ENCODE measurements around the gene DNER. TPM values are rescaled to one million over a fixed set of nuclear protein-coding genes. Genes with fewer than 3 reads are reported as not detected.

Gene DNER
- total and polyA plus RNA-seq, 2 of the 13 experiments (the other 11 are each of a cell fraction or from before 2014, with no cell fraction given): not detected

DNA sequence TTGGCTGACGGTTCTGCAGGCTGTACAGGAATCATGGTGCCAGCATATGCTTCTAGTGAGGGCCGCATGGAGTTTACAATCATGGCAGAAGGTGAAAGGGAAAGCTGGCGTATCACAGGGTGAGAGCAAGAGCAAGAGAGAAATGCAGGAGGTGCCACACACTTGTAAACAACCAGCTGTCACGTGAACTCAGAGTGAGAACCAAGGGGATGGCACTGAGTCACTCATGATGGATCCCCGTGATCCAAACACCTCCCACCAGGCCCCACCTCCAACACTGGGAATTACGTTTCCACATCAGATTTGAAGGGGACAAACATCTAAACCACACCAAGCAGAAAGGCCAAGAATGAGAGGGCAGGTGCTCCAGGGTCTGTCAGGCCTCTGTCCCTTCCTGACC lies 258.3 kb downstream of the DNER start:
- no TSS peak for BruUV-seq (replicated peaks)

DNA sequence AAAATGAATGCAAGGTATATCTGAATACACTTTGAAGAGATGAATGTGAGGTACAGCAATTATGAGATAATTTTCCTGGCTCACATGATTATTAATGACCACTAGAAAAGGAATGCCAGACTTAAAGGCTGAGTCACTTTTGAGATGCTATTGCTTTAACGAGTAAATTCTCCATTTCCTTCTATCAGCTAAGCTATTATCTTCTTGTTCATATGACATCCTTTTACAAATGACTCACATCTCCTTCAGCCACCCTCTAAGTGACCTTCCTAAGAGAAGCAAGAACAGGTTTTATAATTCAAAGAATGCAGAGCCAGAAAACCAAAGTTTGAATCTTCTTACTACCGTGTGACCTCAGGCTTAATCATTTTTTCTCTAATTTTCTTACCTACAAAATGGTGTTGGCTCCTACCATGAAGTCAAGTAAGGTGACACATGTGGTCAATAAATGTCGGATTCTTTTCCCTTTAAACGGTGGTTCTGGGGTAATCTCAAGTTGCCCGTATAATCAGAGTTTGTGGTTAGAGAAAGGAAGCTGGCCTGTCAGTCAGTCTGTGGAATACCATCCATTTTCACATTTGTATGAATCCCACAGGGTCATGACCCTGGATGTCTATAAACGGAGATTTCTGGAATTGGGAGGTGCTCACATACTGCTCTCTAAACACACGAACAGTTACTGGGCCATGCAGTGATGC lies 259.3 kb downstream of the DNER start:
- FAIRE-seq (no peak), ATAC-seq (no peak), DNase-seq (ENCODE audit: low spot score) (no peak)
- no peaks in the 10 kb centered on the region for H3K9me3 ChIP-seq (ENCODE audit: low read length)
- in situ Hi-C loops (cut with HindIII; ENCODE audit: extremely low pct_ligation_motif_present, low pct_unique_long_range_greater_than_20kb) (no loop called here), intact Hi-C loops (cut with micrococcal nuclease; ENCODE audit: unreplicated experiment) (no loop called here)
- H3K79me2 ChIP-seq (ENCODE audit: insufficient read depth, low read length): no peaks in the 10 kb centered on the region
- POLR2A ChIA-PET: no interaction called here
- no peak overlapping the region for H3K9ac ChIP-seq (ENCODE audit: insufficient read depth, low read depth, low read length)
- no peaks in the 10 kb centered on the region for H3K36me3 ChIP-seq (replicated peaks in 1 of 2; ENCODE audit: control insufficient read depth in 1 of 2, insufficient read depth in 2 of 2, low read length in 2 of 2)
- CTCF ChIA-PET (ENCODE audit: low intra/inter-chr PET ratio, low total read pairs): no interaction called here
- no peaks in the 10 kb centered on the region for H3K27me3 ChIP-seq (ENCODE audit: control insufficient read depth in 1 of 2, insufficient read depth in 2 of 2, low read length in 2 of 2)
- H4K20me1 ChIP-seq (ENCODE audit: insufficient read depth, low read length): no peaks in the 10 kb centered on the region
- no TSS peak for BruUV-seq (replicated peaks)
- H3K4me2 ChIP-seq (ENCODE audit: low read depth, low read length): no peak overlapping the region
- no peak overlapping the region for H3K27ac ChIP-seq (ENCODE audit: extremely low read length, insufficient read depth, low read length)
- H3K4me1 ChIP-seq (ENCODE audit: insufficient read depth, low read length): no peaks in the 10 kb centered on the region
- H2AFZ ChIP-seq (ENCODE audit: low read length): no peak overlapping the region
- no peak overlapping the region for H3K4me3 ChIP-seq (replicated peaks in 1 of 3; ENCODE audit: insufficient read depth in 1 of 3, low read depth in 2 of 3, low read length in 3 of 3)
- WGBS (ENCODE audit: low lambda C conversion rate): 0% methylated on average over 7 of the region's 7 CpGs
- no peak for TF ChIP-seq BORCS8-MEF2B (CRISPR knock-in tag; IDR thresholded peaks at IDR 0.05)
- no peak for TF ChIP-seq ZNF317 (CRISPR knock-in tag; IDR thresholded peaks at IDR 0.05)
- no peak for TF ChIP-seq CBX5 (CRISPR knock-in tag; IDR thresholded peaks at IDR 0.05; ENCODE audit: borderline replicate concordance)
- no peak for TF ChIP-seq NFYB (CRISPR knock-in tag; IDR thresholded peaks at IDR 0.05)
- TF ChIP-seq HMGXB3 (CRISPR knock-in tag; IDR thresholded peaks at IDR 0.05; ENCODE audit: borderline replicate concordance): no peak
- no peak for TF ChIP-seq ZNF567 (CRISPR knock-in tag; IDR thresholded peaks at IDR 0.05; ENCODE audit: borderline replicate concordance)
- no peak for TF ChIP-seq ZNF558 (CRISPR knock-in tag; IDR thresholded peaks at IDR 0.05; ENCODE audit: borderline replicate concordance)
- no peak for TF ChIP-seq MNT (IDR thresholded peaks at IDR 0.05)
- TF ChIP-seq ZNF333 (CRISPR knock-in tag; IDR thresholded peaks at IDR 0.05; ENCODE audit: borderline replicate concordance): no peak

More for the DNA sequence above, 258.3 kb downstream of the DNER start:
- Histone ChIP-seq H3K27me3 (ENCODE audit: control insufficient read depth in 1 of 2, insufficient read depth in 2 of 2, low read length in 2 of 2) (no peaks in the 10 kb centered on the region), H3K4me2 (ENCODE audit: low read depth, low read length) (no peak overlapping the region), H4K20me1 (ENCODE audit: insufficient read depth, low read length) (no peaks in the 10 kb centered on the region), H3K4me1 (ENCODE audit: insufficient read depth, low read length) (no peaks in the 10 kb centered on the region), H2AFZ (ENCODE audit: low read length) (no peak overlapping the region), H3K27ac (ENCODE audit: extremely low read length, insufficient read depth, low read length) (no peak overlapping the region), H3K36me3 (replicated peaks in 1 of 2; ENCODE audit: control insufficient read depth in 1 of 2, insufficient read depth in 2 of 2, low read length in 2 of 2) (no peaks in the 10 kb centered on the region), H3K9me3 (ENCODE audit: low read length) (no peaks in the 10 kb centered on the region), H3K9ac (ENCODE audit: insufficient read depth, low read depth, low read length) (no peak overlapping the region), H3K79me2 (ENCODE audit: insufficient read depth, low read length) (no peaks in the 10 kb centered on the region), H3K4me3 (replicated peaks in 1 of 3; ENCODE audit: insufficient read depth in 1 of 3, low read depth in 2 of 3, low read length in 3 of 3) (no peak overlapping the region)
- no peak for TF ChIP-seq THAP11 (CRISPR knock-in tag; IDR thresholded peaks at IDR 0.05)
- no peak for TF ChIP-seq ZNF703 (CRISPR knock-in tag; IDR thresholded peaks at IDR 0.05; ENCODE audit: borderline replicate concordance)
- TF ChIP-seq NAIF1 (CRISPR knock-in tag; IDR thresholded peaks at IDR 0.05; ENCODE audit: borderline replicate concordance): no peak
- no peak for TF ChIP-seq ZNF260 (CRISPR knock-in tag; IDR thresholded peaks at IDR 0.05; ENCODE audit: borderline replicate concordance, low read depth)
- TF ChIP-seq, protein P1, sequence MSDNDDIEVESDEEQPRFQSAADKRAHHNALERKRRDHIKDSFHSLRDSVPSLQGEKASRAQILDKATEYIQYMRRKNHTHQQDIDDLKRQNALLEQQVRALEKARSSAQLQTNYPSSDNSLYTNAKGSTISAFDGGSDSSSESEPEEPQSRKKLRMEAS (IDR thresholded peaks at IDR 0.05): no peak
- TF ChIP-seq HMG20A (CRISPR knock-in tag; IDR thresholded peaks at IDR 0.05; ENCODE audit: borderline replicate concordance): no peak
- TF ChIP-seq IKZF4 (CRISPR knock-in tag; IDR thresholded peaks at IDR 0.05; ENCODE audit: borderline replicate concordance, low read depth, not compliant biosample characterization): no peak
- 8% methylated on average over 6 of the region's 6 CpGs for WGBS (ENCODE audit: low lambda C conversion rate)
- ATAC-seq: no peak
- ChIA-PET POLR2A (no interaction called here), CTCF (ENCODE audit: low intra/inter-chr PET ratio, low total read pairs) (no interaction called here)
- in situ Hi-C loops (cut with HindIII; ENCODE audit: extremely low pct_ligation_motif_present, low pct_unique_long_range_greater_than_20kb) (no loop called here), intact Hi-C loops (cut with micrococcal nuclease; ENCODE audit: unreplicated experiment) (no loop called here)
- no peak for FAIRE-seq
- DNase-seq (ENCODE audit: low spot score): no peak

All from HepG2 (cell line).